CD4-positive, alpha-beta T cell treated with Interleukin-1 beta for 1 hour (primary cell): ENCODE data around the gene CD34.

Experiments used
- DNase-seq, 2 donors: peaks; one replicate each; pipeline ENCODE4 v3.0.0-alpha.2; 2020 to 2022

The CD34 gene

DNA sequence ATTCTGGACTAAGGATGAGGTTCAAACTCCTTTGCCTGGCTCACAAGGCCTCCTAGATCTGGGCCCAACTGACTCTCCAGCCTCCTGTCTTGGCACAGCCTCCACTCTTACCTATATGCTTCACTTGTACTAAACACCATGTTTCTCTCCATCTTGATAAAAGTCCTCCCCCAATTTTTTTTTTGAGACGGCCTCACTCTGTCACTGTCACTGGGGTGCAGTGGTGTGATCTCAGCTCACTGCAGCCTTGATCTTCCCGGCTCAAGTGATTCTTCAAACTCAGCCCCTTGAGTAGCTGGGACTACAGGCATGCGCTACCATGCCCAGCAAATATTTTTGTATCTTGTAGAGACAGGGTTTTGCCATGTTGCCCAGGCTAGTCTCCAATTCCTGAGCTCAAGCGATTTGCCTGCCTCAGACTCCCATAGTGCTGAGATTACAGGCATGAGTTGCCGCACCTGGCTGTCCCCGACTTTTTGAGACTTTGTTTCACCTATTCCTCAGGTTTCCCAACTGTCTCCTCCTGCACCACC, 39.7 kb downstream of the CD34 start:
- DNase-seq = no peak

DNA sequence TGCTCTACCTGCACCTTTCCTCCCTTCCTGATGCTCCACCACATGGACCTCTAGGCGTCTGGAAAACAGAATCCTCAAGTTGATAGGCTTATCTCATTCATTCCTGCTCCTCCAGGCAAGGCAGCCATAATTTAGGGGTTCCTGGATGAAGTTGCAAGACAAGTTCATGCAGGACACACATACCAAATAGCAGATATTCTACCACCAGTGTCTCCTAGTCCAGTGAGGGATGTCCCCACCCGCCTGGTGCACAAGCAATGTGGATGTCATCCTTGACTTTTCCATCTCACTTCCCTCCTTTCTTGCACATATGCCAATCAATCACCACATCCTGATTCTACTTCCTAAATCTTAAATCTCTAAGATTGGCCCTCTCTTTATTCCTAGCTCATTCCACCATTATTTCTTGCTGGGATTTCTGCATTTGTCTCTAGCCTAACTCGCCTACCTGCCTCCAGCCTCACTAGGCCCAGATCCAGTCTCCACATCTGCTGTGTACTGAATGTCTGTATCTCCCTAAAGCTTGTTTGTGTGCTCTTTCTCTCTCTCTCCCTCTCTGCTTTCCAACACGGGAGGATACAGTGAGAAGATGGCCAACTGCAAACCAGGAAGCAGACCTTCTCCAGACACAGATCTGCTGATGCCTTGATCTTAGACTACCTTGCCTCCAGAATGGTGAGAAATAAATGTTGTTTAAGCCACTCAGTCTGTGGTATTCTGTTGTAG, 40.5 kb downstream of the CD34 start:
- DNase-seq = no peak

DNA sequence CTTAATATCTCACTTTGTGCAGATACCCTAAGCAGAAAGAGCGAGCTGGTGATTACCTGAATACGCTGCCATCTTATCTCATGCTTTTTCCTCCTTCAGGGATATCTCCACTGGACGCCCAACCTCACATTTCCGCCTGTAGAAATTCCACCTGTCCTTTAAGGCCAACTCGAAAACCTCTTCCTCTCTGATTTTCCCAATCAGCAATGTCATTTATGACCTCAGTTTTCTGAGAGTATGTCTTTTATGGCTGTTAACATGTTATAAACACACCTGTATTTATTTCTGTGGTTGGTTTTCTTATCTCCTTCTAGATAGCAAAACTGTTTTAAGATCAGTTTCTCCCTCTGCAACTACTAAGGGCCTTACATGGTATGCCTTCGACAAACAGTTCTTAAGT, 41.1 kb downstream of the CD34 start:
- DNase-seq = no peak

- peak; percentile 76 to 78 for DNase-seq
Observed at GRCh38 chr1:207868774-207869721, 41.9 kb downstream of the CD34 start.

- peak; percentile 40 to 49 for DNase-seq
Observed at GRCh38 chr1:207868251-207868773, 42.6 kb downstream of the CD34 start.

GRCh38 chr1:207867136-207868109, 43.5 kb downstream of the CD34 start:
- DNase-seq = peak; percentile 36 to 44

DNA sequence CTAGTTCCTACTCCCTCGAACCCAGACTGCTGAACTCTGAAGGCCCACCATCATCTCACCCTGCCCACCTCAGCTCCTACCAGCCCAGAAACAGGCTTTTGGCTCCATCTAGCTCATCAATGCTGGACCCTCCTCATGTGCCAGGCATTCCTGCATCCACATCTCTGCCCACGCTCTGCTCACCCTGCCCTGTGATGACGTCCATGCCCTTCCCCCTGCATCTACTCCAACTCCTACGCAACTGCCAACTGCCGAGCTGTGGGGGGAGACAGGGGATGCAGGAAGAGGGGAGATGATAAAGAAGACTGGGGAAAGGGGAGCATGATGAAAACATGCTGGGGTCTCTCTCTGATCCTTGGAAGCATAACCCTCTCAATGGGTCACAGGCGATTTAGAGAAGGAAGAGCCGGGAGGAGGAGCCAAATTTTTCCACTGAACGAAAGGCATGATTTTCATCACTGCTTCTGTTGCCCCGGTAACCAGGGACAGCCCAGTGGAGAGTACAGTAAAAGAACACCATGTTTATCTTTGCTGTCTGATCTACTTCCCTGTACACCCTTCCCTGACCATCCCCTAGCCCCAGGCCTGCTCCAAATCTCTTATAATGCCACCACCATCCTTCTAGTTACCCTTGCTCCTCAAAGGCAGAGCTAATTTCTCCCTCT, 44.3 kb downstream of the CD34 start:
- peak; percentile 40 to 56 for DNase-seq

DNA sequence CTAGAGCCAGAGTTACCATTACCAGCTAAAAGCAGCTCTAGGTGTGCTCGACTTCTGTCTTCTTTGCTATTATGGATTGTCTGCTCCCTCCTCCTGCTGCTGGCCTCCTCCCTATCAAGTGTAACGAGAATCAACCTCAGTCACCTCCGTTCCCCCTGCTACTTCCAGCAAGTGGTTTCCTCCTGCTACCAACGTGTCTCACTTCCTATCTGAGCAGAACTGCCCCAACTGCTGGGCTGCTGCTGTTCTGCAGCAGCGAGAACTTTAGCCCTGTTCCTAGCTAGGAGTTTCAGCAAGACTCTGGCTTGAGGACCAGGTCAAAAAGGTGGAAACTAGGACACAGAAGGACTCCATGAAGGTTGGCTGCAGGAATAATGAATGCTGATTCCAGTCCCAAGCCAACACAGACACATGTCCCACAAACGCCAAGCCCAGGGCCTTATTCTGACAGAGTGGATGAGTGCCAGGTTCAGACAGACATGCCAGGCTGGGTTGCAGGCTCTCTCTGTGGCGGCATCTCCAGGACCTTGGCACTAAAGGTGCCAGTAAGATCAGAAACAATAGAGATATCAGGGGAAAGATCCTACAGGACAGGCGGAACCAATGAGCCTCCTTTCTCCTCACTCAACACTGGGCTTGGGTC, 46.9 kb downstream of the CD34 start:
- peak; percentile 58 for DNase-seq

DNA sequence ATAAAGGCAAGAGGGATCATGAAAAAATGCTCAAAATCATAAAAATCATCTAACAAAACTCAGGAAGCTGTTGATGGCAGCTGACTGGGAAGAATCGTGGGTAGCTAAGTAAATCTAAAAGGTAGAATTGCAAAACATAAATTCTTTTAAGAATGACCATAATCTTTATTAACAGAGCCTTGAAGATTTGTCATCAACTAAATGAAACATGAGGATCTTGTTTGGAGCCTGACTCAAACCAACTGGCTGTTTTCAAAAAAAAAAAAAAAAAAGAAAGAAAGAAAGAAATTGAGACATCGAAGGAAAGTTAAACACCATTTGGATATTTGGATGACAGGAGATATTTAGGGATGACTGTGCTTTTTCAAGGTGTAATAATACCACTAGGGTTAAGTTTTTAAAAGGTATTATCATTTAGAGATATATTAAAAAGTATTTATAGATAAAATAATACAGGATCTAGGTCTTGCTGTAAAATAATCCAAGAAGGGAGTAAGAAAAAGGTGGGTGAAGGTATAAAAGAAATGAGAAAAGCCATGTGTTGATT, 48.6 kb downstream of the CD34 start:
- no peak for DNase-seq

GRCh38 chr1:207861442-207862177, 49.3 kb downstream of the CD34 start:
- DNase-seq = peak; percentile 55 to 58

DNA sequence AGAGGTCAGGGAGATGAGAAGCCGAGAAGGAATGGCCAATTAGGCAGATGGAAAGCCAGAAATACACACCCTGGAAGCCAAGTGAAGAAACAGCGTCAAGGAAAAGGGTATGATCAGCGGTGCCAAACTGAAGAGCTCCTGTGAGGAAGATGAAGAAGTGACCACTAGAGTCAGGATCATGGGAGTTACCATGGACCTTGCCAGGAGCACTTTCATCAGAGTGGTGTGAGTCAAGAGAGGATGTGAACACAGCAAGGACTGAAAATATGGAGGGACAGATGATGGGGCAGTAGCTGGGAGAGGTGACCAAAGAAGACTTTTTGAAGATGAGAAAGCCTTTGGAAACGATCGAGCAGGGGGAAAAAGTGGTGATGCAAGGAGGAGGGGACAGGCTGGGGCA, 50.4 kb downstream of the CD34 start:
- DNase-seq = no peak

GRCh38 chr1:207858806-207859205, 52.1 kb downstream of the CD34 start:
- DNase-seq = no peak

DNA sequence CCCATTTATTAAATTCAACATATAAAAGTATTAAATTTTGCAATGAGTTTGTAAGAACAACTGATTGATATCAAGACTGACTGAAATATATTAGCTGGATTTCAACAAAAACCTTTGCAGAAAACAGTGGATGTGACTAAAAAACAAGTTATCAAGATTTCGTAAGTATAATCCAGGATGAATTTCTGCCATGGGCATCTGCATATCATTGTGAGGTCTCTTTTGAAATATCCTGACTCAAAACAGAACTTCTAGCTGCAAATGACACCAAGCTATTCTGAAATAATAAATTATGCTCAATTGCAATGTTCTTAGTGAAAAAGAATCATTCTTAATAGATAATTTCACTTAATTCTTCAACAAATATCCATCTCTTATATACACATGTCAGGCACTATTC, 52.6 kb downstream of the CD34 start:
- no peak for DNase-seq

DNA sequence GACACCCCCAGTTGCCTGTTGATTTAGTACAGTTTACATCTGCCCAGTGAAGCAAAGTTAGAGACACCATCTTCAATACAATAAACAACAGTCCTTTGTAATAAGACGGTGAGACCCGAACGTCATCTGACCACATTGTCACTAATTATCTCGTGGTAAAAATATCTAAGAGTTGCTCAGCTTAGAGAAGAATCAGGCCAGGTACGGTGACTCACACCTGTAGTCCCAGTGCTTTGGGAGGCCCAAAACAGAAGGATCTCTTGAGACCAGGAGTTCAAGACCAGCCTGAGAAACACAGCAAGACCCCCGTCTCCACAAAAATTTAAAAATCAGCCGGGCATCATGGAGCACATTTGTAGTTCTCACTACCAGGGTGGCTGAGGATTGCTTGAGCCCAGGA, 53.5 kb downstream of the CD34 start:
- no peak for DNase-seq

DNA sequence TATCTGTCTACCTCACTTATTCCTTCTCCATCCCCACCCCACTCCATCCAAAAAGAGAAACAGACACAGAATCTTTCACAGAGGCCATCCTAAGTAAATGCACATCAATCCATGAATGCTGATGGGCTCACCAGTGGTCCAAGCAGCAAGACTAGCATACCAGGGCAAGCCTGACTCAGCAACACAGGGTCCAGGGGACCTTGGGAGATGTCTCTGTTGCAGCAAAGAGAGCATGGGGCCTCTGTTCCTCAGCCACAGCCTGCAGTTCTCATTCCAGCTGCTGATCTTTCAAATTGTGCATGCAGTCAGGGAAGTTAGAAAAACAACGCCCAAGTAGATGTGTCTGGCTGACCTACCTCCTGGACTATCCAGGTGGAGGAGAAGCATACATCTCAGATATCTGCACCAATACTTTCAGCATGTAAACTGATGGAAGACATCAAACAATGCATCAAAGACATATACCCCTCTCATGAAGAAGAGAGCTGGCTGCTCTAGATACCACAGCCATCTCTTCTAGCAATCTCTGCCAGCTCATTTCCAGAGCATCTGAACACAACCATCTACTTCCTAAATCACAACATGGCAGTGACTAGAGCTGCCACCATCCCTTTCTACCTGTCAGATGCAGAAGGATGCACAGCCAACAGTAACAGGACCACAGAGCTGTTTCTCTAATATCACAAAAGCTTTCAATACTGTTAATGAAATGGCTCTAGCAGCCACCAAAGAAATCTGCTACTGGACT, 54.5 kb downstream of the CD34 start:
- DNase-seq = no peak

DNA sequence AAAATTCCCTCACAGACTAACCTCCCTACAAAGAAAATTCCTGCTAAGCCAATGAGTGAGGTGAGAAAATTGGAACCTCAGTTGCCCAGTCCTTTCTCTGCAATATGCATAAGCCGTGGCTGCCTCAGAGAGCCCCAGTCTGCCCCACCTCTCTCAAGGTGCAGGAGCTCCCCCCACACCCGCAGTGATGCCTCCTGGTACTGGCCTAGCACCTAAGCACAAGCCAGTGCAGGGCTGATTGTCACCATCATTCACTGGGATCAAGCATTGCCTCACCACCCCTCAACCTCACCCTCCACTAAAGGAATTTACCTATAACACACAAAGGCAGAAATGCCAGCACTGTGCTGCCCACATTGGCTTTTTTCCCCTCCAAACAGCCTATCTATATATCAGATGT, 56.9 kb downstream of the CD34 start:
- DNase-seq = no peak

DNA sequence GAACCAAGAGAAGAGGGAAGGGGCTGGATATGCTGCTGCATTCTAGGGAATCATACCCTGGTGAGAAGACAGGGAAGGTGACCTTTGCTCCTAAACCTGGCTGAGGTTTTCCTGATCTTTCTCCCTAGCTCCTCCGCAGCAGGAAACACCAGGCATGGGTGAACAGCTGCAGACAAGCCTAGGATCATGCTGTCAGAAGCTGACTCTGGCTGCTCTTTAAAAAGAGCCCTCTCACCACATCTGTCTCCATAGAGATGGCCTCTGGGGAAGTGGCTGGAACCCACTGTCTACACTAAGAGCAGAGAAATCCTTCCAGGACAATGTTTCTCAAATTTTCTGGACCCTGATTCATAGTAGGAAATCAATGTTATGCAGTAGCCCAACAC, 57.6 kb downstream of the CD34 start:
- no peak for DNase-seq

GRCh38 chr1:207852576-207853371, 58.2 kb downstream of the CD34 start:
- DNase-seq = no peak

DNA sequence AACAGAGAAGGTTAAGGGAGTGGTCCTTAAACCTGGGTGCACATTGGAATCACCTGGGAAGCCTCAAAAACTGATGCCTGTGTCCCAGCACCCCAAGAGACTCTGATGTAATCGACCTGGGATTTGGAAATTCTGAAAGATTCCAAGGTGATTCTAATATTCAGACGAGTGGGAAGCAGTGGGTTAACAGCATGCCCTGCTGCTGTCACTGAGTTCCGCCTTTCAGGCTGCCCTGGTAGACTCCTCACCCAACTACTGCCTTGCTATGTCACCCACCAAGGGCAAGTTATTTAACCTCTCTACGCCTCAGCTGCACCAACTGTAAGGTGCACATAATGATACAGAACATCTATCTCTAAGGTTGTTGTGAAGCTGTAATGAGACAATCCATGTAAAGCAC, 59.2 kb downstream of the CD34 start:
- no peak for DNase-seq
